ENCODE measurements around the gene PRKAG1. TPM values are rescaled to one million over a fixed set of nuclear protein-coding genes. Genes with fewer than 3 reads are reported as not detected.

Gene PRKAG1
- total RNA-seq, 6 experiments from 2014 or later = 79.0 to 92.0 (median 83.3) TPM

- Mint-ChIP-seq H3K9me3 (no peaks in the 10 kb centered on the region), H3K36me3 (ENCODE audit: low read depth) (peaks cover 27% of the 10 kb centered on the region), H3K27ac (no peak overlapping the region), H3K4me3 (no peak overlapping the region), H3K27me3 (ENCODE audit: insufficient read depth) (peaks cover 4% of the 10 kb centered on the region), H3K4me1 (ENCODE audit: low read depth) (no peaks in the 10 kb centered on the region)
- no peak for TF ChIP-seq CTCF (IDR thresholded peaks at IDR 0.05)
- no peak for DNase-seq
These were observed 22.7 kb upstream of the PRKAG1 start for GRCh38 chr12:49041036-49041880.

GRCh38 chr12:49040364-49040855 lies 21.8 kb upstream of the PRKAG1 start:
- Mint-ChIP-seq H3K9me3 (no peaks in the 10 kb centered on the region), H3K4me3 (no peak overlapping the region), H3K4me1 (ENCODE audit: low read depth) (no peaks in the 10 kb centered on the region), H3K36me3 (ENCODE audit: low read depth) (peaks cover 26% of the 10 kb centered on the region; the same call in 1 of the 2 replicates), H3K27ac (no peak overlapping the region), H3K27me3 (ENCODE audit: insufficient read depth) (peaks cover 4% of the 10 kb centered on the region)
- no peak for TF ChIP-seq CTCF (IDR thresholded peaks at IDR 0.05)
- no peak for DNase-seq

- Mint-ChIP-seq H3K36me3 (ENCODE audit: low read depth) (peaks cover 26% of the 10 kb centered on the region; the same call in 1 of the 2 replicates), H3K27ac (no peak overlapping the region), H3K4me3 (no peak overlapping the region), H3K4me1 (ENCODE audit: low read depth) (no peaks in the 10 kb centered on the region), H3K27me3 (ENCODE audit: insufficient read depth) (peaks cover 4% of the 10 kb centered on the region), H3K9me3 (no peaks in the 10 kb centered on the region)
- no peak for TF ChIP-seq CTCF (IDR thresholded peaks at IDR 0.05)
- DNase-seq = no peak
These were observed 21.1 kb upstream of the PRKAG1 start for GRCh38 chr12:49039421-49040363.

- no peak for TF ChIP-seq CTCF (IDR thresholded peaks at IDR 0.05)
- H3K27ac Mint-ChIP-seq = no peak overlapping the region
- no peak overlapping the region for H3K4me3 Mint-ChIP-seq
- no peaks in the 10 kb centered on the region for H3K4me1 Mint-ChIP-seq (ENCODE audit: low read depth)
- H3K36me3 Mint-ChIP-seq (ENCODE audit: low read depth) = peaks cover 25% of the 10 kb centered on the region; the same call in 1 of the 2 replicates
- no peak for DNase-seq
- no peaks in the 10 kb centered on the region for H3K9me3 Mint-ChIP-seq
- peaks cover 4% of the 10 kb centered on the region for H3K27me3 Mint-ChIP-seq (ENCODE audit: insufficient read depth)
These were observed 19.8 kb upstream of the PRKAG1 start for GRCh38 chr12:49038291-49038955.

- H3K9me3 Mint-ChIP-seq = no peaks in the 10 kb centered on the region
- DNase-seq = no peak
These were observed 19.3 kb upstream of the PRKAG1 start for GRCh38 chr12:49037947-49038237.

More at GRCh38 chr12:49037947-49038237, 19.3 kb upstream of the PRKAG1 start:
- Mint-ChIP-seq H3K27me3 (ENCODE audit: insufficient read depth) (peaks cover 4% of the 10 kb centered on the region), H3K4me1 (ENCODE audit: low read depth) (no peaks in the 10 kb centered on the region), H3K4me3 (no peak overlapping the region), H3K36me3 (ENCODE audit: low read depth) (peaks cover 20% of the 10 kb centered on the region; the same call in 1 of the 2 replicates), H3K27ac (no peak overlapping the region)
- no peak for TF ChIP-seq CTCF (IDR thresholded peaks at IDR 0.05)
